ENCODE measurements around the gene CAMK1D. TPM values are rescaled to one million over a fixed set of nuclear protein-coding genes. Genes with fewer than 3 reads are reported as not detected.

CAMK1D gene
- total RNA-seq, 1 experiment from 2014 or later = 6.3 TPM

GRCh38 chr10:12479924-12480323, 130.6 kb downstream of the CAMK1D start:
- Histone ChIP-seq H3K27ac (ENCODE audit: insufficient read length, low read depth, low read length) (no peak overlapping the region), H2BK5ac (ENCODE audit: insufficient read length, low read length) (no peak overlapping the region), H3K4ac (ENCODE audit: low read depth, low read length) (no peak overlapping the region), H3K18ac (ENCODE audit: insufficient read length, low read depth, low read length) (no peak overlapping the region), H3K23me2 (ENCODE audit: insufficient read length, low read depth, low read length, poor library complexity, severe bottlenecking) (no peaks in the 10 kb centered on the region), H3K79me2 (ENCODE audit: insufficient read depth, low read length) (no peaks in the 10 kb centered on the region), H3K23ac (ENCODE audit: insufficient read length, low read depth, low read length) (no peak overlapping the region), H3K79me1 (ENCODE audit: insufficient read depth, low read depth, low read length, poor library complexity, severe bottlenecking) (no peaks in the 10 kb centered on the region), H3K14ac (ENCODE audit: insufficient read depth, low read length) (no peak overlapping the region), H4K5ac (ENCODE audit: insufficient read length, low read depth, low read length) (no peak overlapping the region), H3T11ph (ENCODE audit: low read length) (no peak overlapping the region), H3K4me1 (ENCODE audit: insufficient read depth, low read length) (peaks cover 3% of the 10 kb centered on the region; the same call in 1 of the 2 replicates), H2BK12ac (ENCODE audit: insufficient read length, low read depth, low read length) (no peak overlapping the region), H3K56ac (ENCODE audit: insufficient read length, low read depth, low read length) (no peak overlapping the region), H2BK120ac (ENCODE audit: low read depth, low read length, poor library complexity, severe bottlenecking) (no peak overlapping the region), H3K4me2 (ENCODE audit: insufficient read depth, insufficient read length, low read length) (no peak overlapping the region), H3K9ac (ENCODE audit: extremely low read depth, insufficient read length, low read length) (no peak overlapping the region), H3K9me3 (ENCODE audit: control insufficient read depth, low read depth, low read length) (no peaks in the 10 kb centered on the region), H2AK5ac (ENCODE audit: insufficient read length, low read length) (no peak overlapping the region), H4K8ac (replicated peaks; ENCODE audit: insufficient read length, low read depth, low read length) (no peak overlapping the region), H2BK15ac (ENCODE audit: low read depth, low read length) (no peak overlapping the region), H2BK20ac (ENCODE audit: low read depth, low read length, poor library complexity, severe bottlenecking) (no peak overlapping the region), H2AFZ (ENCODE audit: low read length) (no peak overlapping the region), H3K27me3 (ENCODE audit: insufficient read depth, low read length) (no peaks in the 10 kb centered on the region), H4K20me1 (ENCODE audit: control insufficient read depth, insufficient read depth, insufficient read length) (no peaks in the 10 kb centered on the region), H4K91ac (ENCODE audit: insufficient read length, low read depth, low read length) (no peak overlapping the region)
- Mint-ChIP-seq H3K27ac (no peak overlapping the region), H3K4me3 (no peak overlapping the region), H3K27me3 (ENCODE audit: low read depth) (no peaks in the 10 kb centered on the region), H3K9me3 (peaks cover 14% of the 10 kb centered on the region in 2 experiments), H3K36me3 (ENCODE audit: insufficient read depth in 1 of 3, low read depth in 3 of 3) (peaks cover 6 to 15% (median 7%) of the 10 kb centered on the region in 3 experiments), H3K4me1 (peaks cover 23 to 24% of the 10 kb centered on the region in 2 experiments)
- DNase-seq = no peak
- WGBS (ENCODE audit: extremely low coverage, insufficient read length, low lambda C conversion rate) = no CpG with 5 or more reads among the region's 9 CpGs
- TF ChIP-seq CTCF (conservative IDR thresholded peaks at IDR 0.05) = no peak

Data from H9 (cell line).